HG02623 (cell line): ENCODE data around the gene MOSPD2.

Experiments
- ATAC-seq: cut with Tn5 transposase; IDR thresholded peaks from one replicate; pipeline ENCODE4 v1.9.1; 2021; ENCODE audit warnings: moderate library complexity; ENCODE audit not compliant: unreplicated experiment

Gene MOSPD2

DNA sequence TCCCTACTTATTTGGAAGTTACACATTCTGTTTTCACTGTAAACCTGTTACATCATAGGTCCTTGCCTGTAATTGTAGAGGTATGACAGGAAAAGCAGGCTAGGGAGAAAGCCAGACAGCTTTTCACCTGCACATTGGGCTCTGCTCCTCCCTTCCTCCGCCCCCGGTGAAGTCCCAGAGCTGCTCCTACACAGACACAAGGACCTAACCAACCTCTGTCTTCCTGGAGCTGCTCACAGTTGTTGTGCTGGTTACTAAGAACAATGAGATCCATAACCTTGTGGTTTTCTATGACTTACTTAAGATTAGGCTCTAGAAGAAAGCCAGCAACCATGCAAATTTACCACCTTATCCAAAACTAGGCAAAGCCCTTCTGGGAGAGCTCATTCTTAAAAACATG lies 40.0 kb downstream of the MOSPD2 start:
- ATAC-seq, result no peak

DNA sequence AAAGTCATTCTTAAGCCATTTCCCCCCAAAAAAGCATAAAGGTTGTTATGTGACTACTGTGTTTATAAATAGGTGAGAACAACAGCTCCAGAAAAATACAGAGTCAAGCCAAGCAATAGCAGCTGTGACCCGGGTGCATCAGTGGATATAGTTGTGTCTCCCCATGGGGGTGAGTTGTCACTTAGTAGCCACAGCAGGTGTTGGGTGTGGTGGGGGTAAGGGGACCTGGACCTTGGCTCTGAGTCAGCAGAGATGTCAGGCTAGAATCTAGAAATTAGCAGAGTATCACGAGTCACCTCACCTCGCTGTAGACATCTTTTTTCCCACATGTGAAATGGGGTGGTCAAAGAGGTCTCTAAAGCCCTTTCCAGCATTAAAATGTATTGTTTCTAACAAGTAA lies 42.4 kb downstream of the MOSPD2 start:
- no peak for ATAC-seq

DNA sequence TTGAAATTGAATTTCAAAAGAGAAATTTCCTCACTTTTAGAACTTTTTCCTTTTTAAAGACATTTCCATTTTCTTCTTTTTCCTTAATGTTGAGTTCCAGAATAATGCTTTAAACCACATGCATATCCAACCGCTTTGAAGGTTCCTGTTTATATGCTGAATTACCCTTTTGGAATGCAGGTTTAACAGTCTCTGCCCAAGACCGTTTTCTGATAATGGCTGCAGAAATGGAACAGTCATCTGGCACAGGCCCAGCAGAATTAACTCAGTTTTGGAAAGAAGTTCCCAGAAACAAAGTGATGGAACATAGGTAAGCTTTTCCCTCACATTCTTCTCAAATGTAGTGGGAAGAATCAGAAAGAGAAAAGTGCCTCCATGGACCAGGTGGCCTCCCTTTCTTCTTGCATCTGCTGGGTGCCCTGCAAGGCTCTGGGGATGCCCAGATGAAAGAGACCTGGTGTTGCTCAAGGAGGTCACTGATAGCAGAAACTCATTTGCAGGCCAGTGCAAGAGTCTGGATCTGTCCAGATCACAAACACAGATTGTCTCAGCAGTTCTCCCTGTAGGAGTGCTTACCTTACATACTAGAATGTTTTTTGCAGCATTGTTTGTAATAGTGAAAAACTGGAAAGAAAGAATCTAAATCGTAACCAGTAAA lies 42.9 kb downstream of the MOSPD2 start:
- no peak for ATAC-seq

DNA sequence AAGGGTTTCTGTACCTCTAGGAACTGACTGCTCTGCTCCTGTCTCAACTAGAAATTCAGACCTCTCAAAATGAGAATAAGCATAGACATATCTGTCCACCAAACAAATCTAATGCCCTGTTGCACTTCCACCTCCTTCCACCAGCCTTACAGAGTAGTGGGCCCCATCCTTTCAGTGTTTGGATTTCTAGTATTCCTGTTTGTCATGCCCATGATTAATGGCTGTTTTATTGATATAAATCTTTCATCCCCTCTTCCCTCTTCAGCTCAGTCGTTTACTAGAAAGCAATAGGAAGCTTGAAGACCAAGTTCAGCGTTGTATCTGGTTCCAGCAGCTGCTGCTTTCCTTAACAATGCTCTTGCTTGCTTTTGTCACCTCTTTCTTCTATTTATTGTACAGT lies 46.2 kb downstream of the MOSPD2 start:
- no peak for ATAC-seq

DNA sequence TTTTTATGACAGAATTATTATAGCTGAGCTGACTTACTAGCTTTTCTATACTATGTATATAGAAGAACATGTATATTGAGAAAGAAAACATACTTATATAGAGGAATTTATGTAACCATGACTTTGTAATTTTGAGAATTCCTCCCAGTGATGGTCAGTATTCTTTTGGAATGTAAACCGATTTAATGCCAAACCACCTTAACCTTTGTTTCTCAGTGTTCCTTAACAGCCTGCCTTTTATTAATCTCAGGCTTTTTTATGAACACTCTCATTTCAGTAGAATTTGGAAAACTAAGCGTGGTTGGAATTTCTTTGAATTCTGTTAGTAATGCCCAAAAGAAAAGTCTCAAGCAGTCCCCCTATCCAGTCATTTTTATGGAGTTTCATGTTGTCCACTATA lies 47.0 kb downstream of the MOSPD2 start:
- no peak for ATAC-seq

DNA sequence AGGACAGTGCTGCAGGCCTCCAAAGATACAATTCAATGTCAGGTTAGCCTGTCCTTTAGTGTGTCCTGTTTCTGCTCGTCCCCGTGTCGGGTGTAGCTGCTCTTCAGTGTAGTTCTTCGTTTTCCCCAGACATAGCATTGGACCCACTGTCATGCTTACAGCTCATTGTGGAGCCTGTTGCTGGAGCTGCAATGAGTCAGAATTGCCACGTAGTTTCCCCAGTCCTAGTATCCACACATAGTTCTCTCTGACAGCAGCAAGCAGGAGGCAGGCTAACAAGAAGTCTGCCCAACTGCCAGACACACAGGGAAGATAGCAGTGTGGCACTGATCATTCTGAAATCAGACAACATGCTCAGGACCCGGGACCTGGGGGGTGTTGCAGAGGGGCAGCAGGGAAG lies 49.2 kb downstream of the MOSPD2 start:
- no peak for ATAC-seq

DNA sequence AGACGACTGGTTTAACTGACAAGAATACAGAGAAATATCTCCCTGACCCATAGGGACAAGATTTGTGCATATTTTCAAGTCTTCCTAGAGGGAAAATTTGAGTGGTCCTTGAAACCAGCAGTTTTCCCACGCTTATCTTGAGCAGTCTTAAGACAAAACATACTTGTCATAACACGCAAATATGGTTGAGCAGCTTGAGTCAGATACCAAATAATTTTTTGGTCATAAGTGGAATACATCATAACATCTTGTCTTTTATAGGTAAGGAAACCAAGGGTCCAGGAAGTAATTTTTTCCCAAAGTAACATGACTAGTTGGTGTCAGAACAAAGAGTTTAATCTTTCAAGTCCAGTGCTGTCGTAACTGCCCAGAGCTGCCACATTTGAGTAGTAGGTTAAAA lies 50.5 kb downstream of the MOSPD2 start:
- no peak for ATAC-seq

DNA sequence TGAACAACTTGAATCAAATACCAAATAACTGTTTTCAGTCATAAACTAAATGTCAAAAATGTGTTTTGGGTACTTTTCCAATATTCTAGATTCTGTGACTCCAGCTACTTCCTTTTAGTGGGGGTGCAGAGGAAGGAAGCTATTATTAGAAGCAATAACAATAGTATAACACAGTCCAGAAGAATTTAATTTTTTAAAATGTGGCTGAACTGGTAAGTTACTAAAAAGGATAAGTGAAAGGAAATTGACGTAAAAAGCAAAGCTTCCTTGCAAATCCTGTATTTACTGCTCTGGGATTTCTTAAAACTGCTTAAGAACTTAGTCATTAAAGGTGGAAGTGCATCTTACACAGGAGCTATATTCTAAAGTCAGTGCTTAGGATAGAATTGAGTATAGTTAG lies 53.2 kb downstream of the MOSPD2 start:
- no peak for ATAC-seq

DNA sequence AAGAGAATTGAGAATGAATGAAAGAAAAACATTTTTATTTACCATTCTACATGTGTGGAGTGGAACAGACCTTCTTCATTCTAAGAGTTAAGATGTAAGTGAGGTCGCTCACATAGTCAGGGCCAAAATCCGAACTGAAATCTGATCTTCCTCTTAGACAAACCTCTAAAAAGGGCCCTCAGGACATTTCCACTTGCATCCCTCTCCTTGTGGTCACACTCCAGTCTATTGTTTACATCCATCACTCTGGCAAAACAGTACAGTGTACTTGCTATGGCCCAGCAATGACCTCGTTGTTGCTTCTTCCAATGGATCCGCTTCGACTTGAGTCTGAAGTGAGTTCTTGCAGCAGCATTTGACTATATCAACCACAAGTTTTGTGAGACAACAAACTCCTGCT lies 54.2 kb downstream of the MOSPD2 start:
- ATAC-seq, result no peak

DNA sequence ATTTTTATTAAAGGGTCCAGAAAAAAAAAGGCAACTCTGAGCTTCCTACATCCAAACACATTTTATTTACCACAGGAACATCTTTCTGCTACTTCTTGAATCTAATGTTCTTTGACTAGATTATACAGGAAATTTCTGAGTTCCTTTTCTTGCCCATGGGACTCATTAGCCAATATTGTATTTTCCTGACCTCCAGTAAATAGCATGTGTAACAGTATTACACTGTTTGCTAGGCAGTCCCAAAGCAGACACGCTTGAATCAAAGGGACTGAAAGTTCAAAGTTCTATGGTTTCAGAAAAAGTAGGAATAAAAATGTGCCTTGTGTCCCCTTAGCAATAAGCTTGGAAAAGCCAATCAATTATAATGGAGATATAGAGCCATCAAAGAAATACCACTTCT lies 57.4 kb downstream of the MOSPD2 start:
- no peak for ATAC-seq

DNA sequence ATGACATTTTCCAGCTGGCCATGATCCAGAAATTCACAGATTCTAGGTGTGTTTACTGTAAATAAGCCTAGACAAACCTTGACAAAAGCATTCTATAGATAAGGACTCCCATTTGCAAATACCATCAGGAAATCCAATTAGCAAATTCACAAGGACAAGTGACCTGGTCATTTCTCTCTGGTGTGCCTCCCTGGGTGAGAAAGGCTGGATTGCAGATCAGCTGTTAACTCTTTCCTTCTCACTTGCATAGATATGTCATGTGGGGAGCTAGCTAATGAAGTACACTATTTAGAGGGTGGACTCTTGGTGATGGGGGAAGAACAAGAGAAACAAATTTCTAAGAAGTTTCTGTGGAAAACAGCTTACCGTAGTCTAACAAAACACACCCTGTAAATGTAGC lies 58.9 kb downstream of the MOSPD2 start:
- no peak for ATAC-seq

DNA sequence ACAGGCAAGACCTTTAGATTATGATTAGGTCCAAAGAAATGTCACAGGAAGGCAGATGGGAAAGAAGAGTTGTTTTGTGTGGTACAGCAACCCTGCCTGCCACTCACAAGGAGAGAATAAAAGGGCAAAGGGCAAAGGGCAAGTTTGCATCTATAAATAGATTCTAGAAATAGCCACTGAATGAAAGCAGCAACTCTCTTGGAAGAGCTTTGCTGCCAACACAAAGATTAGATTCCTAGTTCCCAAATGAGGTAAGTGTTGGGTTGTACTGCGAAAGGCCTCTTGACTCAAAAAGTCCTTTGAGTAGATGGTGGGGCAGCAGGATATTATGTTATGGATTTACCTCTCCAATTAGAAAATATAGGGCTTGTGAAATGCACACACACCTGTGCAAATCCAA lies 61.2 kb downstream of the MOSPD2 start:
- no peak for ATAC-seq

DNA sequence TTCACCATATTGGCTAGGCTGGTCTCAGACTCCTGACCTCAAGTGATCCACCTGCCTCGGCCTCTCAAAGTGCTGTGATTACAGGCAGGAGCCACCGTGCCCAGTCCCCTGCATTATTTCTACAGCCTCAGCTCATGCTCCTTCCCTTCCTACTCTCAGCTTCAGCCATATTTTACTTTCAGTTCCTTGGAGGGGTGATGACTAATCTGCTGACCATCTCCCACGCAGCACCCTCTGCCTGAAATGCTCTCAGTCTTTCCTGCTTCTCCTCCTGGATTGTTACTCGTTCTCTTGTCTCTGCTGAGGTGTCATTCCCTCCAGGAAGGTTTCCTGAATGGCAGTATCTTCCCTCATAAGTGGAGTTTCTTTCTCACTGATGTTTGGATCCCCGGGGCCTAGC lies 63.3 kb downstream of the MOSPD2 start:
- ATAC-seq, result no peak

DNA sequence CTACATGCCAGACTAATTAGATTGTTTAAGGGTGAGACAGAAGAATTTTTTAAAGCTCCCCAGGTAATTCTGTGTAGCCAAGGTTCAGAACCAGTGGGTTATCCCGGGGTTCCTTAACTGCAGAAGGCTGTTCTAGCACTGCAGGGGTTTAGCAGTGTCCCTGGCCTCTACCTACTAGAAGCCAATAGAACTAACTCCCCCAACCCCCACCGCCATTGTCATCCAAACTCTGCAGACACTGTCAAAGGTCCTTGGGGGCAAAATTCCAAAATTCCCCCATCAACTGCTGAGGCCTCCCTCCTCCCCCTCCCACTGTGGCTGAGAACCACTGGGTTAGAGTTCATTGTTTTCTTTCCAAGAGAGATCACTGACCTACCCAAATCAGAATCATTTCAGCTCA lies 66.4 kb downstream of the MOSPD2 start:
- ATAC-seq, result no peak

DNA sequence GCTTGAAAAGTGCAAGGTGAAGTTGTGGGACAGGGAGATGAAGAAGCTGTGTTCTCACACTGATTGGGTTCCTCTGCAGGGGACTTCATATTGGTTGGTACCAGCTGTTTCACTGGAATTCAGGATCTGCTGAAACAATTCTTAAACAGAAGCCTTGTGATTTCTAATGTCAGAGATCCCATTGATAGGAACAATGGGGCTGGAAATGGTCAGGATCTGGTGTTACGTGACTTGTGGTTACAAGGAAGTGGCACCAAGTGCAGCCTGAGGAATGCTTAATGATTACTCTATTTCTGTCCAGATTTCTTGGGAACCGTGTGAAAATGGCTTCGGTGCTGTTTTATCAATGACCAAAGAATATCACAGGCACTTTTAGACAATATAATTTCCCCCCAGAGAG lies 68.1 kb downstream of the MOSPD2 start:
- no peak for ATAC-seq

DNA sequence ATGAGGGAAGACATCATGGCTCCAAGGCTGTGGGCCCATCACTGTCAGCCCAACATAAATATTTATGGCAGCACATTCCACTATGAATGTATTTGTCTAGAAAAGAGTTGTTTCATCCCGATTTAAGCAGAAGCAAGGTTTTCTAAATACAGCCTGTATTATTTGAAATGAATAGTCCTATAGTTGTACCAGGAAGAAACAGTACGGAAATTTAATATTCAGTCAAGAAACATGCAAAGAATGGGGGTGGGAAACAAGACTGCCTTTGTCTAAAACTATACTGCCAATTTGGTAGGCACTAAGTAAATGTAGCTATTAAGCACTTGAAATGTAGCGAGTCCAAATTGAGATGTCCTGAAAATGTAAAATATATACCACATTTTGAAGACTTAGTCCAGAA lies 69.1 kb downstream of the MOSPD2 start:
- ATAC-seq, result no peak

DNA sequence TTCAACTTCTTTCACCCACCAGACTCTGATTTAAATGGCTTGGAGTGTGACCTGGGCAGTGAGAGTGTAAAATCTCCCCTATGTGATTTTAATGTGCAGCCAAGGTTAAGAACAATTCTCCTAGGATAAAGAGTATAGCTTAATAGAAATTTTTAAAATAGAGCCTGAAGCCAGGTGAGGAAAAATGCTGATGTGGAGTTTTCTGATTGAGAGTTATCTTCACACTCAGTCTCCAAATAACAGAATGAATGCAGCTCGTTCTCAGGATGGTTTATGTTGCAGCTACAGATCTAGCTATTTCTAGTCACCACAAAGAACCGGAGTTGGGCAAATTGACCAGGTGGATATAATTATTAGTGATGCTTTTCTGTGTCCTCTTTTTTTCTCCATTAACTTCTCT lies 70.7 kb downstream of the MOSPD2 start:
- ATAC-seq, result no peak

DNA sequence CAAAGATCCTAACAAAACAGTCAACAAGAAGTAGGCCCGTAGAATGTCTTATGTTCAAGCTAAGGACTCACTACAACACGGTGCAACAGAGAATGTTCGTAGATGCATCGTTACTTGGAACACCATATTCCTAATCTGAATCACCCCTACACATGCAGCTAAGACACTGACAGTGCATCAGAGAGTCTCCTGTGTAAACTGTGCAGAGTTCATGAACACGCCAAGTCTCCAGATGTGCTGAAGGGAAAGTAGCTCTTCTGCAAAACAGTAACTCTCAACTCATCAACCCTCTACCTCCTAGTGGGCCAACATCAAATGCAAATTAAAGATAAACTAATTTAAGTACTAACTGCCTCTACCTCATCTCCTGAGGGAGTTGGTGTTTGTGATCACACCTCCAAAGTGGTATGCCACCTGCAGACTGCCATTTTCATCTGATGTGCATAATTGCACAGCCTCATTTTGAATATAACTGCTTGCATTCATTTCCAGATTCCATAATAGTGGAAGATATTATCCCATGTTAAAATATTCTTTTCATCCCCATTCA lies 73.5 kb downstream of the MOSPD2 start:
- ATAC-seq, result no peak

DNA sequence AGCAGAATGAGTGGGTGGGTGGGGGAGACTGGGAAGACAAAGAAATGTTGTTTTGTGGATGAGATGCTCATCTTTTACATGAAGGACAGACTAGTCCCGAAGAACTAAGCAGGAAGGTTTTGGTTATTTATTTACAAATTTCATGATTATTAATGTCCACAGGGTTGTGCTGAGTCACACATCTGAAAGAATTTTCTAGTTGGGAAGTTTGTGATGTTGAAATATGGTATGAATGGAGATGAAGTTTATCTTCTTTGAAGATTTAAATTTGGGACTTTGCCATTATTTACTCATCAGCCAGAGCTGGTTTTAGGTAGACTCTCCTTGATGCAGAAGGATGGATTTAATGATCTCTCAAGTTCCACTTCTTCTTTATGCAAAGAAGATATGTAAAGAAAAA lies 75.5 kb downstream of the MOSPD2 start:
- no peak for ATAC-seq

DNA sequence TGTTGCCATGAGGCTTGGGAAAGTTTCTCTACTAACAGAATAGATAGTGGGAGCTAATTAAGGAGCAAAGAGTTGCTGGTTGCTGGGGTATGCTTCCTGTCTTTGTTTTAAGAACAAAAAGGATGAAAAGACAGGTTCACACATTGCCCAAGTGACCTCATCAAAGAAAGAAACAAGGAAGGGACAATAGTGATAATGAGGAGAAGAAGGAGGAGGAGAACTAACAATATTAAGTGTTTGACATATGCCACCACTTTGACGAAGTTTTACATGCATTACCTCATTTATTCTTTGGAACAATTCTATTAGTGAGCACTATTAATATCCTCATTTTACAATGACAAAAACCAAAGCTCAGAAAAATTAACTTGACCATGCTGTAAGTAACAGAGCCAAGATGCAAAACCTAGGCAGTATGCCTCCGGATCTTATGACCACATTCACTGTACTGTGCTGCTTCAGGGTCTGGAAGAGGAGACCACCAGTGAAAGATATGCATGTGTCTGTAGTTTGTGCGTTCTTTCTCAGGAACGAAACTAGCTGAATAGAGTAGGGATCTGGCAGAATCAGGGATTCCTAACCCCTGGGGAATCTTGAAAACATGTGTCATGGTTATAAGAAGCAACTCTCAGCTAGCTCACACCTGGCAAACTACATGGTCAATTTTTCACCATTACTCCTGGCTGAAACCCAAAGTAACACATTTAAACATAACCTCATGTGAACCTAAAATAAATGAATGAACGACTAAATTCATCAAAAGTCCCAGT lies 83.8 kb downstream of the MOSPD2 start:
- no peak for ATAC-seq

DNA sequence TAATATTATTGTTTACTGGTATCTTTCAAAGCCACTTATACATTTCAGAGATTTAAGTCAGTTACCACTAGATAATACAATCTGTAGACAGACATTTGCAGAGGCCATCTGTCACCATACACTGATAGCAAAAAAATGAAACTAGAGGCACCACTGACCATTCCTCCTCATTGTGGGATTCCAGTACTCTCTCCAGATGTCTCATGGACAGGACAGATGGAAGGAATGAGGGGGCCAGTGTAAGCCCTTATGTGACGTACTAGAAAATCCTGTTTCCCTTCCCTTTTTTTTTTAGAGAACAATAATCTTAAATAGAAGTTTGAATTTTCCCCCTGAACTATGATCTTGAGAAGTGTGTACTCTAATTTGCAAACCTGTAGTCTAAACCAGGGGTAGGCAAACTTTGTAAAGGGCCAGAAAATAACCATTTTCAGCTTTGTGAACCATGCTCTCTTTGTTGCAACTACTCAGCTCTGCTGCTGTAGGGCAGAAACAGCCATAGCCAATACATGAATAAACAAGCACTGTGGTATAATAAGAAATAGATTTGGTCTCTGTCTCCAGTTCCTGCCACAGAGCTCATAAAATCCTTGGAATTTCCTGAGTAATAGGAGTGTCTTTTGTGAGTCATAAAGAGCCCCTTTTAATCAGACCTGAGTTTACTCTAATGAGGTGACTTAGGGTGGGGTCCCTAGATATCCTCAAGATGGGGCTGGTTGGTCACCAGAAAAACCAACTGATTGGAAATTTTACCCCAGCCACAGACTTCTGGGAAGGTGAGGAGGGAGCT lies 90.4 kb downstream of the MOSPD2 start:
- ATAC-seq, result no peak

DNA sequence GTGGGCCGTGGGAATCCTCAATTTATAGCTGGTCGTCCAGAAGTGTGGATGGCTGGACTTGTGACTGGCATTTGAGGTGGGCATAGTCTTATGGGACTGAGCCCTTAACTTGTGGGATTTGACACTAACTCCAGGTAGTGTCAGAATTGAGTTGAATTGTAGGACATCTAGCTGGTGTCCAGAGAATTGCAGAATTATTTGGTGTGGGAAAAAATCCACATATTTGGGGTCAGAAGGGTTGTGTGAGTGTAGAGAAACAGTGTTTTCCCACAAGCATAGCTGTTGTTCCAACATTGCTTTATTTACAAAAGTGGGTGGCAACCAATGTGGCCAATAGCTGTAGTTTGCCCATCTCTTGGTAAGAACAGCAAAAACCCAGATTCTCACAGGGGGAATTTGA lies 91.3 kb downstream of the MOSPD2 start:
- no peak for ATAC-seq
